HL-60/S4 (cell line): ENCODE results near the gene IFNL1.
"Not testable (repeated sequence)": the region's sequence is repeated elsewhere in the genome, so short reads cannot be mapped to it uniquely, and the experiment has no call there.

Experiments
- in situ Hi-C: fragments of 300-500 bp; cut with MboI; formaldehyde crosslinking; loops from 2 replicates; pipeline ENCODE4 v1.14.3; 2022; ENCODE audit warnings: low sequenced_read_pairs

IFNL1 gene

GRCh38 chr19:39296055-39296645 is at the start of gene IFNL1:
IFNL1 (plus strand) TSS chr19:39296407; CDS start chr19:39296422, 15 bp downstream.
- in situ Hi-C loops: no loop called here

DNA sequence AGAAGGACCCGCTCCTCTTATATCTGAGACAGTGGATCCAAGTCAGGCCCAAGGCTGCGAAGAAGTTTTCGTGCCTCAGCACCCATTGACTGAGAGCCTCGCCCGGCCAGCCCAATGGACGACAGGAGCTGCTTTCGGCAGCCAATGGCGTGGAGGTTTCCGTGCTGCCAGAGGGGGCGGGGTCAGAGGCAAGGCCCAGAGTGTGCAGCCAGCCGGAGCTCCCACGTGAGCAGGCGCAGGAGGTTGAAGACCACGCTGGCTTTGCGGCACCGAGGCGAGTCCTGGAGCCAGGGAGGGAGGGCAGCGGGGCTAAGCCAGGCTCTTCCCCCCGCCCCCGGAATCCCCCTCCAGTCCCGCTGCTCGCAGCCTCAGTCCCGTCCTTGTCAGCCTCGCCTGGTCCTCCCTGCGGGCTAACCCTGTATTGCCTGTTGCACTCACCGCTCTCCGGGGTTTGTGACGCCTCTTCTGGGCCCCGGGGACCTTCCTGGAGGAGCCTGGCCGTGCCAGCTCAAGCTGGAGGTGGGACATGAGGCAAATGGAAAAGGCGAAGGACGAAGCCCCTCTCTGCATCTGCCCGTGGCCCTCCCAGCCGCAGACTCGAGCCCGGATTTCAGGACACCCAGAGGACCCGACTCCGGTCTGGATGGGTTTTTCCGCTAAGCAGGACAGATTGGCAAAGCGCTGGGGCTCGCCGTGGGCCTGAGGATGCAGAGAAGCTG is 49.1 kb upstream of the IFNL1 start:
- in situ Hi-C loops: no loop called here

- in situ Hi-C loops: no loop called here
These were observed 48.2 kb upstream of the IFNL1 start for GRCh38 chr19:39247701-39248664.

DNA sequence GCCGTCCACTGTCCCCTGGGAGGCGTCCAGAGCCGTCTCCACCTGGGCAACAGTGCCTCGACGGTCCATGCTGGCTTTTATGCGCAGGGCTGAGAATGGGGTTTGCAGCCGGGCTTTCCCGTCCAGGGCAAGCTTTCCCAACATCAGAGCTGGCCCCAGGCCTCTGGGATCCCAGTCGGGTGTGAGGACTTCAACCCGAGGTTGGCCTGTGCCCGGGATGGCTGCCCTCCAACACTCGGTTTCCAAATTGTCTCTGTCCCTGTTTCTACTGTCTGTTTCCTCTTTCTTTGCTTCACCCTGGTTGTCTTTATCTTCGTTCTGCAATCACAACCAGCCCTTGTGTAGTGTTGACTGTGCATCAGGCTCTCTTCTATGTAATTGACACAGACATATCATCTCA is 47.4 kb upstream of the IFNL1 start, which contains the start of gene IFNL4:
Gene IFNL4, minus strand, starts transcription at position 51 of the 400 bp plus-strand sequence.
- in situ Hi-C loops: no loop called here

DNA sequence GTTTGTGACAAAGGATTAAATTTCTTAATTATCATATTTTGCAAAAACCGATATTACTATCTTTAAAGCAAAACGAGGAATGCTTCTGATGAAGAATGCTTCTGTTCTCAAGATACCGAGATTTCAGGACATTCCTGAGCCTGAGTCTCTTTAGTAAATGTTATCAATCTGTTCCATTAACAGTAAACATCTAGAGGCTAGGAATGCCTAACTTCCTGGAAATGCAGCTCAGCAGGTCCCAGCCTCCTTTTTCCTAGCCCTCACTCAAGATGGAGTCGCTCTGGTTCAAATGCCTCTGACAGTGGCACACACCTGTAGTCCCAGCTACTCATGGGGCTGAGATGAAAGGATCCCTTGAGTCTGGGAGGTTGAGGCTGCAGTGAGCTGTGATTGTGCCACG is 45.1 kb upstream of the IFNL1 start:
- in situ Hi-C loops: no loop called here

GRCh38 chr19:39251846-39252245 is 44.4 kb upstream of the IFNL1 start:
- in situ Hi-C loops: no loop called here

DNA sequence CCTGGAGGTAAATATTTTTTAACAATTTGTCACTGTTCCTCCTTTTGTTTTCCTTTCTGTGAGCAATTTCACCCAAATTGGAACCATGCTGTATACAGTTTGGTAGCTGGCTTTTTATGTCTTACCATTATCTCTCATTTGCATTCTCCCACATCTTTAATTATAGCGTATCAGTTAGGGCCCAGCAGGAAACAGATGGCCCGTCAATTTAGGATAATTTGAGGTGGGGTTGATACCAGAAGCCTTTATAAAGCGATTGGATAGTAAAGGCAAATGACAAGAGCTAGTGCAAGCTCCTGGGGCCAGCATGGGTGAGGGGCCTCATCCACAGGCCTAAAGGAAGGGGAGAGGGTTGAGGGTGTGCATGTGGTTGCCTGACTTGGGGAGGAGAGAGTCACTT is 43.7 kb upstream of the IFNL1 start:
- in situ Hi-C loops: no loop called here

DNA sequence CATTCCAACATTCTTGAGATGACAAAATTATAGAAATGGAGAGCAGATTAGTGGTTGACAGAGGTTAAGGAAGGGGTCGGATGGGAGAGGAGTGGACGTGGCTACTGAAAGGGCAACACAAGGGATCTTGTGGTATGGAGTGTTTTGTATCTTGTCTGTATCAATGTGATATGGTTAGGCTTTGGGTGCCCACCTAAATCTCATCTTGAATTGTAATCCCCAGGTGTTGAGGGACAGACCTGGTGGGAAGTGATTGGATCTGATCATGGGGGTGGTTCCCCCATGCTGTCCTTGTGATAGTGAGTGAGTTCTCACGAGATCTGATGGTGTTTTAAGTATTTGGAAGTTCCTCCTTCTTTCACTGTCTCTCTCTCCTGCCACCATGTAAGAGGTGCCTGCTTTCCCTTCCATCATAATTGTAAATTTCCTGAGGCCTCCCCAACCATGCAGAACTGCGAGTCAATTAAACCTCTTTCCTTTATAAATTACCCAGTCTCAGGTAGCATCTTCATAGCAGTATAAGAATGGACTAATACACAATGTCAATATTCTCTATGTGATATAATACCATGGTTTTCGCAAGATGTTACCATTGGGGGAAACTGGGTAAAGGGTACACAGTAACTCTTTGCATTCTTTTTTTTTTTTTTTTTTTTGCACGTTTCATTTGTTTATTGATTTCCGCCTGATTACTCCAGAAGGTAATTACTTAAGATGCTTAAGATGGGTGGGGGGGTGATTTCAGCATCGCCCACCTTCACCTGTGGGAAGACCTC is 42.6 kb upstream of the IFNL1 start:
- in situ Hi-C loops: no loop called here

DNA sequence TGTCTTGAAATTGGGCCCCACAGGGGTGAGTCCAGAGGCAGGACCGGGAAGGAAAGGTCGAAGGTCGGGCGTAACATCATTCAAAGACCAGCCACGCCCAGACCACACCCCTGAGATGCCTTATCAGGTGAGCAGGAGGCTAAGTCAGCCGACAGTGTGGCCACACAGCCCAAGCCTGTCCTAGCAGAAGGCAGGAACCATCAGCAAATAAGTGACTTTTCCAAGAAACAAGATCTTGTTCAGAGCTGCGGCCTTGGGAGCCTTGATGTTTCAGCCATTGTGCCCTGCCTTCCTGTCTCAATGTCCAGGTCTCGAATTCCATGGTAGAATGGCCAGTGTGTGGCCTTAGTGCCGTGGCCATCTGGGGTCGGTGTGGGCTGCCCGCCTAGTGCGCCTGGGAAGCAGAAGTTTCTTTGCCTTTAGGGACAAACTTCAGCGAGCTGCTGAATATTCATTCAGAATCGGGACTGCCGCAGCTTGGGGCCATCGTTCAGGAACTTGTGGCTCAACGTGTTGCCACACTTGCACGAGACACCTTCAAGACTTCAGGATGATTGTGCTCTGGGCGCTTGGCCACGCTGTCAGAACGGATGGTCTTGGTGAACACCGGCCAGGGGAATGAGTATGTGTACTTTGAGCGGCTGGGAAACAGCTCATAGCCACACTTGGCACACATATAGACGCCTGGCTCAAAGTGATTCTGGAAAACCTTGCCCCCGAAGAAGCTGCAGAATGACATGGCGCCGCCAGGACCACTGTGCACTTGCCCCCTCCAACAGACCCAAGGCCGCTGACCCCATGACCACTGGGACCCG is 41.5 kb upstream of the IFNL1 start:
- in situ Hi-C loops: no loop called here

DNA sequence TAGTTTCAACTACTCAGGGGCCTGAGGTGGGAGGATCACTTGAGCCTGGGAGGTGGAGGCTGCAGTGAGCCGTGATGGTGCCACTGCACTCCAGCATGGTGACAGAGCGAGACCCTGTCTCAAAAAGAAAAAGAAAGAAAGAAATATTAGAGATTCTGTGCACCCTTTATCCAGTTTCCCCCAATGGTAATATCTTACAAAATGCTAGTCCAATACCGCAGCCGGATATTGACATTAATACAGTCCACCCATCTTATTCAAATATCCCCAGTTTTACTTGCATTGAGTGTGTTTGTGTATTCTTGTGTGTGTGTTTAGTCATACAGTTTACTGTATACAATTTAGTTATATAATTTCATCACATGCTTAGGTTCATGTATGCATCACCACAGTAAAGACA is 39.0 kb upstream of the IFNL1 start:
- in situ Hi-C loops: no loop called here

DNA sequence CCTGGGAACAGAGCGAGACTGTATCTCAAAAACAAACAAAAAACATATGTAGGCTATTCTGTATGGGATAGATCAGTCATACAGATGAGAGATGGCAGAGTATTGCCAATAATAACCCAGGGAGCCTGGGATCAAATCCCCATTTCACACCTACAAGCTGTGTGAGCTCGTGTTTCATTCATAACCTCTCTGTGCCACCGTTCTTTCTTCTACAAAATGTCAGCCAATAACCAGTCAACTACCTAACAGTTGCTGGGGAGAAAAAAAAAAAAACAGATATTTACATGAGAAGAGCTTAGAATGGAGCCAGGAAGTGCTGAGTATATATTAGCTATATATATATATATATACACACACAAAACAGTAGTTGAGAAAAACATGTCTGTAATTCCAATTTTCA is 34.5 kb upstream of the IFNL1 start:
- in situ Hi-C loops: no loop called here

DNA sequence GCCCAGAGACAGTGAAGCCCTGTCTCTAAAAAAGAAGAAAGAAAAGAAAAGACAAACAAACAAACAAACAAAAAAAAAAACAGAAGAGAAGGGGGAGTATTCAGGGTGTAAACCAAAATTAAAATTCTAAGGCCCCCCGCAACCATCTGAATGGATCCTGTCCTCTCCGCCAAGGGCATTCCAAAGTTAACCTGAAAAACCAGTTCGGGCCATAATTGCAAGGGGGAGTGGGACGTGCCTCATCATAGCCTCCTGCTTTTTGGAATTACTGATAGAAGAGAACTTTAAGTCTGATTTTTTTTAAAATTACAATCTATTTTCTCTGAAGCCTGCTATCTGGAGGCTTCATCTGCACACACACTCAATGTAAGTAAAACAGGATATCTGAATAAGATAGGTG is 33.7 kb upstream of the IFNL1 start:
- in situ Hi-C loops: no loop called here

GRCh38 chr19:39263912-39264305 is 32.3 kb upstream of the IFNL1 start:
- in situ Hi-C loops: no loop called here

DNA sequence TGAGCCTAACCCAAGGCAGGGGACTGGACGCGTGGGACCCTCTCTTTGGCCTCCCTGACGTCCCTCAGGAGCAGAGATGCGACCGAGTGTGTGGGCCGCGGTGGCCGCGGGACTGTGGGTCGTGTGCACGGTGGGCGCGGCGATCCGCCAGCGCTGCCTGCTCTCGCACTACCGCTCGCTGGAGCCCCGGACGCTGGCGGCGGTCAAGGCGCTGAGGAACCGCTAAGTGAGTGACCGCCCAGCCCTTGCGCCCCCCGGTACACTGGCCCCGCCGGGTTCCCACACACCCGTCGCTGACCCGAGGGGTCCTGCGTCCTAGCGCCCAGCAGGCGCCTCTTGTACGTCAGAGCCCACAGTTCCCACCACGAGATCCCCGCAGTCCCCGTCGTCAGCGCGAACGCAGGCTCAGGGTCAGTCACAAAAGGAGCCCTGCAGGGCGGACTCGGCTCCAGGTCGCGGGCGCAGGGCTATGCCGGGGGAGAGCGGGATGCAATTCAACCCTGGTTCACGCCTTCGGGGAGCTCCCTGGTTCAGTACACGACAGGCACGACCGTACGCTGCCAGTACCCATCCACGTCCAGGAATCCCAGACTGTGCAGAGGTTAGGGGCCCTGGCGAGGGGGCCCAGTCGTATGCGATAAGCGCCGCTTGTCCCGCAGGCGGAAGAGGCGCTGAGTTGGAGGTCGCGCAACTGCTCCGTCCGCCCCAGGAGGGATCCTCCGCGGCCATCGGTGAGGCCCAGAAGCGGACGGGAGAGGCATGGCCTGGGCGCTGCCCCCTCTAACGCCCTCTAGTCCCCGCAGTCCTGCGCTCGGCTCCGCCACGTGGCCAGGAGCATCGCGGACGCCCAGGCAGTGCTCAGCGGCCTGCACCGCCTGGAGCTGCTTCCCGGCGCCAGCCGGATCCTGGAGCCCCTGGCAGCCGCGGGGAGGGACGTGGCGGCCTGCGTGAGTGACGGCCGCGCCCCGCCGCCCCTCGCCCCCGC is 31.6 kb upstream of the IFNL1 start:
- in situ Hi-C loops: no loop called here

GRCh38 chr19:39265321-39265916 is 30.8 kb upstream of the IFNL1 start:
- in situ Hi-C loops: no loop called here

- in situ Hi-C loops: not testable (repeated sequence)
These were observed 28.1 kb upstream of the IFNL1 start, which contains the start of gene IFNL2 for GRCh38 chr19:39268085-39268484. IFNL2 (plus strand) TSS chr19:39268396; CDS start chr19:39268569, 173 bp downstream.

- in situ Hi-C loops: not testable (repeated sequence)
These were observed 27.5 kb upstream of the IFNL1 start for GRCh38 chr19:39268531-39269223.

GRCh38 chr19:39269369-39269768 is 26.8 kb upstream of the IFNL1 start:
- in situ Hi-C loops: not testable (repeated sequence)
